Daoy (cell line): ENCODE measurements around the gene RANBP1. TPM values are rescaled to one million over a fixed set of nuclear protein-coding genes. Genes with fewer than 3 reads are reported as not detected.
"Not testable (repeated sequence)": the region's sequence is repeated elsewhere in the genome, so short reads cannot be mapped to it uniquely, and the experiment has no call there.

Source experiments
- DNase-seq: peaks from one replicate; pipeline ENCODE4 v3.0.0-alpha.2; 2015; ENCODE audit warnings: low read depth
- total RNA-seq: library from RNA; depleted of rRNA; stranded (reverse); fragments of >200 nt; shearing (Covaris generic); gene quantifications from 2 replicates; pipeline ENCODE4 v1.2.3, GENCODE V29; 2014

Gene RANBP1
- total RNA-seq, 1 experiment from 2014 or later, result 1,098 TPM

GRCh38 chr22:20150381-20151275, 34.7 kb downstream of the RANBP1 start, which contains the start of gene CCDC188:
CCDC188 (minus strand) TSS chr22:20151055; CDS start chr22:20150986, 69 bp downstream.
- no peak for DNase-seq

- no peak for DNase-seq
Observed at GRCh38 chr22:20151276-20151588, 35.3 kb downstream of the RANBP1 start.

- no peak for DNase-seq
Observed at GRCh38 chr22:20152464-20152890, 36.6 kb downstream of the RANBP1 start.

GRCh38 chr22:20153945-20154344, 38.0 kb downstream of the RANBP1 start:
- DNase-seq, result no peak

GRCh38 chr22:20154602-20155187, 38.8 kb downstream of the RANBP1 start:
- DNase-seq, result no peak

- DNase-seq, result peak; percentile 84
Observed at GRCh38 chr22:20155330-20156041, 39.6 kb downstream of the RANBP1 start.

GRCh38 chr22:20156042-20156389, 40.1 kb downstream of the RANBP1 start:
- DNase-seq, result no peak

- peak; percentile 82 for DNase-seq
Observed at GRCh38 chr22:20156611-20157429, 40.9 kb downstream of the RANBP1 start.

- no peak for DNase-seq
Observed at GRCh38 chr22:20157430-20158183, 41.7 kb downstream of the RANBP1 start.

GRCh38 chr22:20158391-20159036, 42.6 kb downstream of the RANBP1 start:
- DNase-seq, result no peak

- no peak for DNase-seq
Observed at GRCh38 chr22:20159076-20159475, 43.2 kb downstream of the RANBP1 start.

GRCh38 chr22:20159531-20159930, 43.6 kb downstream of the RANBP1 start:
- DNase-seq, result not testable (repeated sequence)

- DNase-seq, result no peak
Observed at GRCh38 chr22:20160041-20160440, 44.1 kb downstream of the RANBP1 start.

GRCh38 chr22:20164863-20165262, 49.0 kb downstream of the RANBP1 start:
- DNase-seq, result no peak

GRCh38 chr22:20165421-20165820, 49.5 kb downstream of the RANBP1 start:
- no peak for DNase-seq

- no peak for DNase-seq
Observed at GRCh38 chr22:20165913-20166312, 50.0 kb downstream of the RANBP1 start.

- no peak for DNase-seq
Observed at GRCh38 chr22:20166703-20167102, 50.8 kb downstream of the RANBP1 start.

GRCh38 chr22:20167643-20168322, 51.9 kb downstream of the RANBP1 start:
- DNase-seq, result no peak

GRCh38 chr22:20169253-20169822, 53.4 kb downstream of the RANBP1 start:
- DNase-seq, result no peak

GRCh38 chr22:20170170-20170569, 54.3 kb downstream of the RANBP1 start:
- no peak for DNase-seq
